NCI-H1417 (cell line): ENCODE data around the gene UST.
"Not testable (repeated sequence)": the region's sequence is repeated elsewhere in the genome, so short reads cannot be mapped to it uniquely, and the experiment has no call there.

Experiments used
- DNase-seq, 3 experiments: peaks; one replicate each; lab custom pipeline; 2025; lab: John Stamatoyannopoulos, UW

The UST gene

GRCh38 chr6:148836751-148837150 is 89.9 kb downstream of the UST start:
- DNase-seq: no peak

GRCh38 chr6:148837941-148838340 is 91.1 kb downstream of the UST start:
- no peak for DNase-seq

- no peak for DNase-seq
Measured at GRCh38 chr6:148839044-148839443, 92.2 kb downstream of the UST start.

GRCh38 chr6:148840256-148840655 is 93.4 kb downstream of the UST start:
- DNase-seq: no peak

- no peak for DNase-seq
Measured at GRCh38 chr6:148842296-148843019, 95.6 kb downstream of the UST start.

- DNase-seq: no peak
Measured at GRCh38 chr6:148845464-148845863, 98.6 kb downstream of the UST start.

- DNase-seq: no peak
Measured at GRCh38 chr6:148846778-148847761, 100.2 kb downstream of the UST start.

- no peak for DNase-seq
Measured at GRCh38 chr6:148848915-148849314, 102.1 kb downstream of the UST start.

GRCh38 chr6:148849449-148849848 is 102.6 kb downstream of the UST start:
- DNase-seq: not testable (repeated sequence)

- DNase-seq: no peak
Measured at GRCh38 chr6:148850964-148851363, 104.1 kb downstream of the UST start.

GRCh38 chr6:148851683-148852556 is 105.1 kb downstream of the UST start:
- no peak for DNase-seq

- DNase-seq: no peak
Measured at GRCh38 chr6:148852688-148853087, 105.9 kb downstream of the UST start.

GRCh38 chr6:148853113-148853512 is 106.3 kb downstream of the UST start:
- not testable (repeated sequence) for DNase-seq

GRCh38 chr6:148854096-148854495 is 107.3 kb downstream of the UST start:
- DNase-seq: peak; percentile 13 to 55 (median 49)

GRCh38 chr6:148854992-148855391 is 108.2 kb downstream of the UST start:
- no peak for DNase-seq

GRCh38 chr6:148855744-148856143 is 108.9 kb downstream of the UST start:
- DNase-seq: no peak

- DNase-seq: no peak
Measured at GRCh38 chr6:148857798-148858390, 111.1 kb downstream of the UST start.

- not testable (repeated sequence) for DNase-seq
Measured at GRCh38 chr6:148864132-148864531, 117.3 kb downstream of the UST start.

GRCh38 chr6:148864941-148865340 is 118.1 kb downstream of the UST start:
- DNase-seq: peak in 1 of 3 experiments; percentile 30

- no peak for DNase-seq
Measured at GRCh38 chr6:148866657-148867268, 119.9 kb downstream of the UST start.

- DNase-seq: no peak
Measured at GRCh38 chr6:148867862-148868261, 121.0 kb downstream of the UST start.
